CD4-positive, alpha-beta T cell (primary cell): ENCODE data around the gene MGAT5. TPM values are rescaled to one million over a fixed set of nuclear protein-coding genes. Genes with fewer than 3 reads are reported as not detected.
A peak's percentile ranks its signal among the peaks of the same experiment; 100 is the strongest.

Experiments
- ATAC-seq: fragments of 200-7000 bp; cut with Tn5 transposase; one replicate; pipeline ENCODE4 v1.10.0; 2022; ENCODE audit warnings: mild to moderate bottlenecking; ENCODE audit not compliant: poor library complexity
- CTCF ChIA-PET: fragments of 350-600 bp; sonication (Branson Sonifier 250); formaldehyde crosslinking; loops from one replicate; lab custom pipeline; 2021; ENCODE audit warnings: antibody characterized with exemption, inconsistent platforms; lab: Charles Lee
- POLR2A ChIA-PET: fragments of 350-600 bp; sonication (Branson Sonifier 250); formaldehyde crosslinking; loops from one replicate; lab custom pipeline; 2021; ENCODE audit warnings: antibody characterized with exemption, inconsistent platforms; lab: Charles Lee
- DNase-seq, 14 experiments: peaks; one replicate each; pipeline ENCODE4 v3.0.0-alpha.2; 2013 to 2020; ENCODE audit warnings: mixed read lengths in 2 of 14
- H3K27ac ChIP-seq, 2 donors: one replicate each; pipeline versions ENCODE4 v1.5.1 to v1.7.0; 2013; ENCODE audit warnings: low read length in 2 of 2, low read depth in 1 of 2, mild to moderate bottlenecking in 1 of 2
- H3K27me3 ChIP-seq, 2 experiments: 1 replicate in 1 of 2; 2 replicates in 1 of 2; pipeline versions ENCODE4 v1.6.1 to v1.7.0; 2013; ENCODE audit warnings: low read length in 2 of 2, control low read depth in 1 of 2, mild to moderate bottlenecking in 1 of 2, moderate library complexity in 1 of 2; ENCODE audit not compliant: insufficient read depth in 2 of 2, control insufficient read depth in 1 of 2
- H3K36me3 ChIP-seq: one replicate; pipeline ENCODE4 v1.6.1; 2013; ENCODE audit warnings: low read length, control low read depth; ENCODE audit not compliant: insufficient read depth
- H3K4me1 ChIP-seq: one replicate; pipeline ENCODE4 v1.6.1; 2013; ENCODE audit warnings: low read length, control low read depth; ENCODE audit not compliant: insufficient read depth
- H3K4me3 ChIP-seq: one replicate; pipeline ENCODE4 v1.5.1; 2013; ENCODE audit warnings: mild to moderate bottlenecking, low read length, moderate library complexity
- H3K9me3 ChIP-seq, 2 experiments: 1 replicate in 1 of 2; 2 replicates in 1 of 2; pipeline versions ENCODE4 v1.6.1 to v1.7.0; 2013; ENCODE audit warnings: low read length in 2 of 2, mild to moderate bottlenecking in 2 of 2, control low read depth in 1 of 2, moderate library complexity in 1 of 2; ENCODE audit not compliant: control insufficient read depth in 1 of 2, insufficient read depth in 1 of 2
- H3K27ac Mint-ChIP-seq: one replicate; pipeline ENCODE4 v1.8.0; 2020; ENCODE audit warnings: mixed read lengths
- H3K27me3 Mint-ChIP-seq: one replicate; pipeline ENCODE4 v1.8.0; 2021; ENCODE audit warnings: mixed read lengths
- H3K36me3 Mint-ChIP-seq: one replicate; pipeline ENCODE4 v1.8.0; 2021; ENCODE audit warnings: low read depth, mixed read lengths
- H3K4me1 Mint-ChIP-seq: one replicate; pipeline ENCODE4 v1.8.0; 2021; ENCODE audit warnings: low read depth, mixed read lengths
- H3K4me3 Mint-ChIP-seq: one replicate; pipeline ENCODE4 v1.8.0; 2020; ENCODE audit warnings: mild to moderate bottlenecking, mixed read lengths
- H3K9me3 Mint-ChIP-seq: one replicate; pipeline ENCODE4 v1.8.0; 2020; ENCODE audit warnings: mixed read lengths
- intact Hi-C, 2 experiments: fragments of 100-400 bp; cut with DNase I in 1 of 2; cut with micrococcal nuclease in 1 of 2; formaldehyde crosslinking; loops; one replicate each; pipeline versions ENCODE4 v1.15.1 to v1.9.0; 2023 to 2025; cut with DNase I, micrococcal nuclease
- total RNA-seq, 174 experiments: library from RNA in 2 of 174; stranded (reverse) in 2 of 174; gene quantifications; one replicate each; pipeline ENCODE4 v1.2.3 and lab custom pipeline; 2021 to 2026
- TF ChIP-seq, protein P1 (sequence below): fragments of 200-600 bp; IDR thresholded peaks from one replicate; pipeline ENCODE4 v1.8.0; 2022; ENCODE audit warnings: antibody characterized with exemption, mild to moderate bottlenecking

MGAT5 gene
- total RNA-seq, 2 experiments from 2014 or later = 77.5 to 77.8 TPM

DNA sequence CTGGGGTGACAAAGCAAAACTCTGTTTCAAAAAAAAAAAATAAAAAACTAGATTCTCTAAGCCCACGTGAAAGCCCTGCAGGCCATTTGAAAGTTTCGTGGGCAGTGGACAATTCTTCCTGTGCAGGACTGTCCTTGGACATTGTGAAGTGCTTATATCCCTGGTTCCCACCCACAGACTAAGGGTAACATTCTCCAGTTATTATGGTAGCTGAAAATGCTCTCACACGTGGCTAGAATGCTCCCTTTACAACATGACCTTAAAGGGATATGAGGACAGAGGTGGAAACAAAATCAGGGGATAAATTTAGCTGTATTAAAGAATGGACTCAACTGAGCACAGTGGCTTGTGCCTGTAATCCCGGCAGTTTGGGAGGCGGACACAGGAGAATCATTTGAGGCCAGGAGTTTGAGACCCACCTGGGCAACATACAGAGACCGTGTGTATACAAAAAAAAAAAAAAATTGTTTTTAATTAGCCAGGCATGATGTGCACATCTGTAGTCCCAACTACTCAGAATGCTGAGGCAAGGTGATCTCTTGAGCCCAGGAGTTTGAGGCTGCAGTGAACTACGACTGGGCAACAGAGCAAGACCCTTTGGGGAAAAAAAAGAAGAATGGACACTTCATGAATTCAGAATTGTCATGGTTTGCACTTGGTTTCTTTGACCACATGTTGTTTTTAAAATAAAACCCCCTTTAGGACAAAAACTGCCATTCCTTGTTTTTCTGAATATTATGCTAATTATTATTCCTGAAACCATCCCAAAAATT lies 167.9 kb downstream of the MGAT5 start:
- Histone ChIP-seq H3K27me3 (no peaks in the 10 kb centered on the region), H3K9me3 (no peaks in the 10 kb centered on the region), H3K27ac (no peak overlapping the region), H3K36me3 (peaks cover 49% of the 10 kb centered on the region), H3K4me1 (no peaks in the 10 kb centered on the region), H3K4me3 (no peak overlapping the region)
- no peak for ATAC-seq
- DNase-seq = no peak
- Mint-ChIP-seq H3K27me3 (no peaks in the 10 kb centered on the region), H3K27ac (no peak overlapping the region), H3K4me1 (no peaks in the 10 kb centered on the region), H3K36me3 (peaks cover 68% of the 10 kb centered on the region), H3K9me3 (no peaks in the 10 kb centered on the region), H3K4me3 (no peak overlapping the region)
- ChIA-PET CTCF (interaction anchor here (0.5 kb wide), 1 partner anchor 535 kb away, joined by 3 read pairs; no protein-coding TSS in a partner anchor), POLR2A (interaction anchor here (0.6 kb wide), 1 partner anchor 112 kb away, joined by 3 read pairs; no protein-coding TSS in a partner anchor)
- intact Hi-C loops = no loop called here
- TF ChIP-seq, protein P1, sequence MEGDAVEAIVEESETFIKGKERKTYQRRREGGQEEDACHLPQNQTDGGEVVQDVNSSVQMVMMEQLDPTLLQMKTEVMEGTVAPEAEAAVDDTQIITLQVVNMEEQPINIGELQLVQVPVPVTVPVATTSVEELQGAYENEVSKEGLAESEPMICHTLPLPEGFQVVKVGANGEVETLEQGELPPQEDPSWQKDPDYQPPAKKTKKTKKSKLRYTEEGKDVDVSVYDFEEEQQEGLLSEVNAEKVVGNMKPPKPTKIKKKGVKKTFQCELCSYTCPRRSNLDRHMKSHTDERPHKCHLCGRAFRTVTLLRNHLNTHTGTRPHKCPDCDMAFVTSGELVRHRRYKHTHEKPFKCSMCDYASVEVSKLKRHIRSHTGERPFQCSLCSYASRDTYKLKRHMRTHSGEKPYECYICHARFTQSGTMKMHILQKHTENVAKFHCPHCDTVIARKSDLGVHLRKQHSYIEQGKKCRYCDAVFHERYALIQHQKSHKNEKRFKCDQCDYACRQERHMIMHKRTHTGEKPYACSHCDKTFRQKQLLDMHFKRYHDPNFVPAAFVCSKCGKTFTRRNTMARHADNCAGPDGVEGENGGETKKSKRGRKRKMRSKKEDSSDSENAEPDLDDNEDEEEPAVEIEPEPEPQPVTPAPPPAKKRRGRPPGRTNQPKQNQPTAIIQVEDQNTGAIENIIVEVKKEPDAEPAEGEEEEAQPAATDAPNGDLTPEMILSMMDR = no peak

DNA sequence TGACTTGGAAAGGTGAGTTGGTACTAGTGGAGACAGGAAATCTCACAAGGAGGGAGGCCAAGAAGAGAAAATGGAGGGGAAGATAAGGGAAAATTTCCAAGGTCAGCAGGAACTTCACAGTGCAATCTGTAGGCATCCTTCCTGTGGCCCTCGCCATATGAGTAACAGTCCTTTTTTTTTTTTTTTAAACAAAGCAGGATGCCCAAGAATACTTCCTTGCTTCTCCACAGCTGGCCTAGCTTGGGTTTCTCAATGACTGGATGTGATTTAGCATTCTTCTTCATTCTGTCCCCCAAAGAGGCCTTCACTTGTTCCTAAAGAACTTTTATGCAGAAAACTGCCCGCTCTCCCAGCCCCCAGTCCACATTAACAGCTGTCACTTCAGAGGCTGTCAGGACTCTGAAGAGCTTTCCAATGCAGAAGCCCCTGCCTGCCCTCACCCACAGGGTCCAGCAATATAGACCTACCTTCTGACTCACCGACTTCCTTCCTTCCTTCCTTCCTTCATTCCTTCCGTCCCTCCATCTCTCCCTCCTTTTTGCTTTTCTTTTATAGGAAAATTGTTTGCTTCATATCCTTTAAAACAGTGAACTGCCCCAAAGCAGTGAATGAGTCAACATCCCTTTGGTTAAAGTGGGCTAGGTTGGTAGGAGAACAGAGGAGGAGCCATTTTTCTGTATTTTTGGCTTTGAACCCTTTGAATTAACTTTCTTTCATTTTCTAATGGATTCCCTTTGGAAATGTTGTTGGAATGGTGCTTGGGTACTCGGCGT lies 172.0 kb downstream of the MGAT5 start:
- H3K27ac Mint-ChIP-seq = peak overlapping the region; percentile 24
- H3K9me3 Mint-ChIP-seq = no peaks in the 10 kb centered on the region
- H3K9me3 ChIP-seq = no peaks in the 10 kb centered on the region
- H3K36me3 Mint-ChIP-seq = peaks cover 90% of the 10 kb centered on the region
- no peak overlapping the region for H3K27ac ChIP-seq
- no peaks in the 10 kb centered on the region for H3K4me1 Mint-ChIP-seq
- CTCF ChIA-PET = no interaction called here
- H3K4me3 Mint-ChIP-seq = no peak overlapping the region
- no peak overlapping the region for H3K4me3 ChIP-seq
- intact Hi-C loops = no loop called here
- no peaks in the 10 kb centered on the region for H3K27me3 Mint-ChIP-seq
- no peak for ATAC-seq
- H3K4me1 ChIP-seq = no peaks in the 10 kb centered on the region
- TF ChIP-seq, protein P1 = no peak
- no peak for DNase-seq
- no peaks in the 10 kb centered on the region for H3K27me3 ChIP-seq
- POLR2A ChIA-PET = no interaction called here
- peaks cover 73% of the 10 kb centered on the region for H3K36me3 ChIP-seq

DNA sequence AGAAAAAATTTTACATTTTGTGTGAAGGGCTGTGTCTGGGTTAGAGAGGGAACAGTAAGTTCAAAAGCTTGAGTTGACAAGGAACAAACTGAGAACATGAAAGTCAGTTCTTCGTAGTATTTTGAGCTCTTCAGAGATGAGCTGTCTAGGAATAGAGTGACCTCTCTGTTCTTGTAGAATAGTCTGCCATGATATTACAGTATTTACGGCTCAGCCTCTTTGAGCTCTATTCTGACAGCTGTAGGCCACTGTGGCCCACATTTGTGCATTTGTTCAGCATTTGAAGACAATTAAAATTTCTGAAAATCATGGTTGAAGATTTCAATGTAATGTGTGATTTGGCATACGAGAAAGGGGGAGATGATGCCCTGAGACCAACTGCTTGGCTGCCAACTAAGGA lies 172.8 kb downstream of the MGAT5 start:
- POLR2A ChIA-PET = interaction anchor here (1.1 kb wide), 1 partner anchor 44 kb away, joined by 3 read pairs; no protein-coding TSS in a partner anchor
- Histone ChIP-seq H3K27ac (no peak overlapping the region), H3K4me3 (no peak overlapping the region), H3K36me3 (peaks cover 79% of the 10 kb centered on the region), H3K27me3 (no peaks in the 10 kb centered on the region), H3K9me3 (no peaks in the 10 kb centered on the region), H3K4me1 (no peaks in the 10 kb centered on the region)
- H3K9me3 Mint-ChIP-seq = no peaks in the 10 kb centered on the region
- CTCF ChIA-PET = interaction anchor here (0.6 kb wide), 1 partner anchor 188 kb away, joined by 3 read pairs; no protein-coding TSS in a partner anchor
- H3K27ac Mint-ChIP-seq = no peak overlapping the region
- no peak overlapping the region for H3K4me3 Mint-ChIP-seq
- ATAC-seq = no peak
- intact Hi-C loops = no loop called here
- H3K27me3 Mint-ChIP-seq = no peaks in the 10 kb centered on the region
- TF ChIP-seq, protein P1 = no peak
- DNase-seq = no peak
- H3K36me3 Mint-ChIP-seq = peaks cover 98% of the 10 kb centered on the region
- no peaks in the 10 kb centered on the region for H3K4me1 Mint-ChIP-seq
